Activated CD4-positive, alpha-beta T cell treated with anti-CD3 and anti-CD28 coated beads for 48 hours (primary cell): ENCODE results near the gene LPP.
"Not testable (repeated sequence)": the region's sequence is repeated elsewhere in the genome, so short reads cannot be mapped to it uniquely, and the experiment has no call there.

Experiments used
- DNase-seq: peaks from one replicate; pipeline ENCODE4 v3.0.0-alpha.2; 2020

Gene LPP

DNA sequence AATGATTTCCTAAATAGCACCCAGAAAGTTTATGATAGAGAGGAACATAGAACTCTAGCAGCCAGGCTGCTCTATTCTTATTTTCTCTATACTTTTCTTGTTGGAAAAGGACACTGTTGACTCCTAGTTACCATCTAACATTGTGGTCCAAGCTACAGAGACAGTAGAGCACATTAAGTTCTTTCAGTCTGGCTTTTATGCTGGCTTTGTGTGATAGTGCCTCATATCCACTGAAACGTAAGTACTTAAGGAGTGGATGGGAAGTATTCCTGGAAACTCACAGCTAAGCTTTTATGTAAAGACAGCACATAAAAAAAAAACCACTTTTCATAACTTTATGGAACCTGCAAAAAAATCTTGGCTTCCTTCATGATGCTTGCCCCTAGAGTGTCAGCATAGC lies 537.7 kb downstream of the LPP start:
- DNase-seq = no peak

DNA sequence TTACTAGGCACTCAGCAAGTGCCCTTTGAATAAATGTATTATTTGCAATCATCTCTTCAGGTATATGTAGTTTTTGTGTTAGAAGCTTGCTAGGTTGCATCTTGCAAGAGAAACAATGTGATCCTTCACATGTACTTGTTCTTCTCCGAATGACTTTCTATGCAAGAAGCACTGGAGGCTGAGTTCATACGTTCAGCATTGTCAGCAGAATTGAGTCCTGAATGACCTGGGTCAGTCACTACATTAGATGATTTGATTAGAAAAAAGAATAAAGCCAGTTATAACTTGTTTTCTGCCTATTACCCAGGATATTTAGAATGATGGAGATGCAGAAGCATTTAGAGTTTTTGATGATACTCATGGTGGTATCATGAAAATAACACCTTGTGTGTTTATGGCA lies 538.7 kb downstream of the LPP start:
- no peak for DNase-seq

DNA sequence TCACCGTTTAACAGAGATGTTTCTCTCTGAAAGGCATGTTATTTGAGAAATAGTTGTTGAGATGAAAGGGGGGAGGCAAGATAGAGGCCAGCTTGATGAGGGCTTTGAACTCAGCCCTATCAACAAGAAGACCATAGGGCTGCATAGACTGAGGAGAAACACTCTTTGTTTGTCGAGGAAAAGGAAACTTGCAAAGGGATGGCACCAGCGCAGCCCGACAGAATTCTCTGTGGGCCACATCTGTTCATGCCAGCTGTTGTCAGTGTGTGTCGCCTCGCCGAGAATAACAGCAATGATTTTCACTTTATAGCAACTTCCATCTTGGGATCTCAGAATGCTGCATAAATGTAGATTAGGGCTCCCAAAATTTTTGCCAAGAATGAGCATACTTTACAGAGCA lies 539.5 kb downstream of the LPP start:
- DNase-seq = no peak

DNA sequence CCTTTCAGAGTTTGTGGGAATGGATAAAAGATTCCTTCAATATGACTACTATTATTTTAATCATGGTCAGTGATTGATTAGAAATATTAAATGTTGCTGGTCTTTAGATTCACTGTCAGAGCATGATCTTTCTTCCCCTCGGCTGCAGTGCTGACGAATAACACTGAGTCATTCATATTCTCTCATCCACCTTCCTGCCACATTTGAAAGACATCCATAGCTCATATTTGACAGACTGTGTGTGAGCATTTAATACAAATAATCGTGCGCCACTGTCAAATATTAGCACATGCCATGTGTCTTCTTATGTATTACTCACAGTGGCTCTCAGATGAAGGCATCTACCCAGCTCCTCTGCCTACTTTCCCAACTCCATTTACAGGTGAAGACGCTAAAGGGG lies 541.3 kb downstream of the LPP start:
- DNase-seq = no peak

DNA sequence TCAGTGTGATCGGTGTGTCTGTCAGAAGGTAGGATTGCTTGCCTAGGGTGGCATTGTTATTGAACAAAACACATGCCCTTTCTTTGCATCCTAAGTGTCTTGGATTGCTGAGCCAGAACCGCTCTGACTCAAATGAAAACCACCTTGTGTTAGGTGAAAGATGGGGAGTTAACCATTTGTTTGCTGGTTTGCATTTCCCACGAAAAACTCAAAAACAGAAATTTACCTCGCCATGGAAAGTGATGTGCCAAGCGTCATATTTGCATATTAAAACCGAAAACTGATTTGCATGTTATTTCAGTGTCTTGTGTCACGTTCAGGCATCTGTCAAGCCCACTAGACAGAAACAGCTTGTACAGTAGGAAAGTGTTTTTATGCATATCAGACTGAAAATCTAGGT lies 543.2 kb downstream of the LPP start:
- DNase-seq = peak; percentile 50

DNA sequence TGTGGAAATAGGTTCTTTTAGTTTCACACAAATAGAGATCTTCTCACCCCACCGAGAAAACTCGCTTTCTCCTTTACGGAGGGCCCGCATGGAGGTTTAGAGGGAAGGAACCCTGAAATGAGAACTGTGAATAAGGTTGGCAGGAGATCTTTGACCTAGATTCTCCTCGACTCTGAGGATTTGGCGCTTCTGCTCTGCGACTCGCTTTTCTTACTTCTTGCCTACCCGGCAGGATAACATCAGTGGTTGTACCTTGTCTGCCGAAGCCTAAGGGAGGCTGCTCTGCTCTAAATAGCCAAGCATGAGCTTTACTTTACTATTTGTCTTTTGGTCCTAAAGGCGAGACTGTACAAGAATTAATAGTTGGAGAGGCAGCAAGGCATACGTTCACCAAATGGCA lies 544.5 kb downstream of the LPP start:
- no peak for DNase-seq

DNA sequence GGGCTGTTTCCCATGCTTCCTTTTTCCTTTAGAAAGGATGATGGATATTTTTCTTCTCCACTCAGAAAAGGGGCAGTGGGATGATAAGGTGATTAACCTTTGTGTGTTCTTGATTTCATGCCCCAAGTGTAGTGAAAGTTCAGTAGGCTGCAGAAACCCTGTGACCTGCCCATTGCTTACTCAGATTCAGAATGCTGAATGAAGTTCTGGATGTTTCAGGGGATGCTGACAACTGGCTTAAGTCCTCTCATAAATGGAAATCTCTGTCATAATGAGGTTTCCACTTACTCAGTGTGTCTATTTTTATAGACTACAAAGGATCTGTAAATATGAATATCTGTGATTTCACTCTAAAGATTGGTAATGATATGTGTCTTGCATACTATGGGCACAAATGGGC lies 546.5 kb downstream of the LPP start:
- DNase-seq = peak; percentile 51

DNA sequence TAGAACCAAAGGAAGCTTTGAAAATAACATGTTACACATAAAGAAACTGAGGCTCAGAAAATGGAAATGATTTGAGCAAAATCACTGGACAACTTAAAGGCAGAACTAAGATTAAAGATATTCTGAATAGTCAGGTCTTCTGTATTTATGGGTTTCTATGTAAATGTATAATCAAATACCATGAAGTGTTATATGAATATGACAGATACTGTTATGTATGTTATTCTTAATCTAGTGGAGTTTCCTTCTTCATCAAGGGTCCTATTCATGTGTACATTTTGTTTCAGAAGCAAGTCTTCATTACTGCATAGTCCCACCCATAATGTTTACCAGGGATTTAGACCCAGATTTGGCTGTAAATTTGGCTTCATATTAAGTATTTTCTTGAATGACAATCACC lies 547.0 kb downstream of the LPP start:
- no peak for DNase-seq

DNA sequence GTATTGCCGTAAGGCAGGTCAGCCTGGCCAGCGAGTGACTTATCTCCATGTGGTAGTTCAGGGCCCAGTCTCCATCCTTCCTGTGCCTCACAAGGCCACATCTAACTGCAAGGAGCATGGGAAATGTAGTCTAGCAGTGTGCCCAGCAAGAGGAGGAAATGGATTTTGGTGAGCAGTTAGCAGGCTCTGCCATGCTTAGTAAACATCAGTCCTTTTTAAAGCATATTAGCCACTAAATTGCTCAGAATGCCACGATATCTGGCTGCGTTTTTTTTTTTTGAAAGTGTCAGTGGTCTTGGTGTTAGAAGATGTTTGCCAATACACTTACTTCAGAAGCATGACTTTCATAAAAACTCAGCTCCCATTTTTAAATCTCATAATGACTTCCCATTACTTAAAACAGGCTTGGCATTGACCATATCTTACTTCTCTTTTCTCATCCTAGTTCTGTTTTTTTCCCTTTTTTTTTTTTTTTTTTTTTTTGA lies 547.6 kb downstream of the LPP start:
- no peak for DNase-seq

DNA sequence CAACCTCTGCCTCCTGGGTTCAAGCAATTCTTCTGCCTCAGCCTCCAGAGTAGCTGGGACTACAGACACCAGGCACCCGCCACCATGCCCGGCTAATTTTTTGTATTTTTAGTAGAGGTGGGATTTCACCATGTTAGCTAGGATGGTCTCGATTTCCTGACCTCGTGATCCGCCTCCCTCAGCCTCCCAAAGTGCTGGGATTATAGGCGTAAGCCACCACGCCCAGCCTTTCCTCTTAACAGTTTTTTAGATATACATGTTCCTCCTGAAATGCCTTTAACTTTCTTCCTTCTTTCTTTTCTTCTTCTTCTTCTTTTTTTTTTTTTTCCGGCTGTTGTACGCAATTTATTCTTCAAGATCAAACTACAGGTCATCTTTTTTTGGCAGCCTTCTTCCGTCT lies 548.1 kb downstream of the LPP start:
- not testable (repeated sequence) for DNase-seq

DNA sequence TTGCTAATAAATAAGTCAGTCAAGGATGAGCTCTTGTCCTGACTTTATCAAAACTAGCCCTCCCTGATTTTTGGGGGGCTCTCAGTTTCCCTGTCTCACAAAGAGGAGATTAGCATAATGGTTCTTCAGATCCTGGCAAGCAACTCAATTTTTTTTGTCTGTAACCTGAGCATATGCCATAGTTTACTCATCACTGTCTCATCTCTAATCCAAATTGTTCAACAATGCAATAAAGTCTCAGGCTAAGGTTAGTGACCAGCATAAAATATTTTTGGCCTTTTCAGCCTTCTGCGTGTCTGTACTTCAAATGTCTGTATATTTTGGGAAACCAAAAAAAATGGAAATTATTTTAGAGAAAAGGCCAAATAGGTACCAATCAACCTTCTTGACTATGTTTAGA lies 552.2 kb downstream of the LPP start:
- DNase-seq = no peak

DNA sequence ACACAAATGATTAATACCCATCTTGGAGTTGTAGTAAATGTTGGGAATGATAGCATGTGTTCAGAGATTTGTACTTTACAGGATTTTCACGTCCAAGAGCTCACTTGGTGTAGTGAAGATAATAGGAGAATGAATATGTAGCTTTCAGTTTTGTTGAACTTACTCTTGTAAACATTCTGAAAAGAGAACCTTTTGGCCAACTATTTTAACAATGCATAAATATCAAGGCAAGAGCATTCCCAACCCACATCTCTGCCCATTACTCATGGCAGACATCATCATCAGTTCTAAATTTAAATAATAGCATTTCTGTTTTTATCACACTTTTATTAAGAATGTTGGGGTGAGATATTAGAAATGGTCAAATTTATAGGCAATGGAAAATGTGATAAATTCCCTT lies 552.6 kb downstream of the LPP start:
- no peak for DNase-seq

DNA sequence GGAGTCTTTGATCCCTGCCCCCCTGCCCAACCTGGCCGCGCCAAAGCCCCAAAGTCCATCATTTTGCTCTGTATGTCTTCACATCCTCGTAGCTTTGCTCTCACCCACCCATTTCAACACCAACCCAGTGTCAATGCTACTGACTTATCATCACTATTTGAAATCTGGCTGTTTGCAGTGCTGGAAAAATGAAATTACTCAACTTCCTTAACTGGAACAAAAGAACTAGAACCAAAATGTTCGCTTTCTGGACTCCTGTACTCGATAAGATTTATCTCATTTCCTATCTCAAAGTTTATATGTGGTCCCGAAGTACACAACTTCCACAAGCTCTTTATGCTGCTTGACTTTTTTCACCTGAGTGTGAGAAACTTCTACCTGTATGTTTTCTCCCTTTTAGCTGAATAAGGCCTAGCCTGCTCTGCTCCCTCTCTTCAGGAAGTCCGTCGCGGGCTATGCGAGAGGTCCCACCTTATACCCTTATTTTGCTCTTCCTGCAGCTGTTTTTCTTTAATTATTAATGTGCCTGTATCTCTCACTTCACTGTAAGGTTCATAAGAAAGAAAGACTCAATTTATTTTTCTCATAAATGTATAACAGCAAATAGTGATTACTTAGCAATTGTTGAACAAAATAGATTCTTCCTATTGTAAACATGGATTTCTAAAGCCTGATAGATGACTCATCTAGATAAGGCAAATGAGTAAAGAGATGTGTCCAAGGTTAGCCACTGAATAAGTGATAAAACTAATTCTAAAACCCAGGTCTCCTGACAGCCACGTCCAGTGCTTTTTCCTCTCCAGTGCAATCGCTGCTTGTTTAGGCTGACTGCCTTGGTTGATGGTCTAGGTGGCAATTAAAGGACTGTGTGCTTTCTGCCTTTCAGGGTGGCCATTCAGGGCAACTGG lies 553.7 kb downstream of the LPP start:
- no peak for DNase-seq

DNA sequence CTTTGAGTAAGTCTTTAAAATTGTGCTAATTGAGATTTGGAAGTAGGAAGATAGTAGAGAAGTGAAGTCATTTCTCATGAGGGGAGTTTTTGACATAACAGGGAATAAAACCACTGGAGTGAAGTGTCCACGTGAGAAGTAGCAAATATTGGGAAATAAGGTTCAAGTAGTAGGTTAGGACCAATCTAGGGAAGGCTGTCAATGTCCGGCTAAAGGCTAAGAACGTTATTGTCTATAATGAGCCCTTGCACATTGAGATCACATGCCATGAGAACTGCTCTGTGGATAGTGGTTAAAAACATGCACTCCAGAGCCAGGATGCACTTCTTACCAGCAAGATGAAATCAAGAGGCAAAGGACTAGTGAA lies 557.9 kb downstream of the LPP start:
- DNase-seq = no peak

DNA sequence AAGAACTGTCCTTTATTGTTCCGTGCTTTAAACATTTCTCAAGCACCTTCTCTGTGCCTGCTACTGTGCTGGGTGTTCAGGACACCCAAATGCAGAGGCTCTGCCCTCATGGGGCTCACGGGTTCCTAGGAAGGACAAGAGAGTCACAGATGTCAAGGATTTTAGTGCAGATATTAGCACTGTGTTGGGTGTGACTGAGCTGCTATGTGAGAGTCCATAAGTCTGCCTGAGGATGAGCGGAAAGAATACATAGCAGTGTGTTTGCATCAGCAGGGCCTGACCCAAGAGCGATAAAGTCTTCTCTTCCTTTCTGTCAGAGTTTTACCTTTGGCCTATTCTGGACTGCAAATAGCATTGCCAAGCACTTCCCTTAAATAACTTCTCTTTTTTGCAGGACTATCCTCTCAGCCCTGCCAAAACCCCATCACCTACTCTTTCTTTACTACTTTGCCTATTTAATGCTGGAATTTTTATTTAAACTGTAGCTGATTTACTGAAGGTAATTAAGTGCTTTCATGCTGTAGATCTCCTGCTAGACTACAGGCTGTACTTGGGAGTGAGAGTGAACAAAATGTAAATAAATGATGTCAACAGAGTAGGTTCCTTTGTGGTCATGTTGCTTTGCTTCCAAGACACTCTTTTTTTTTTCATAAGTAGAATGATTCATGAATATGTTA lies 558.4 kb downstream of the LPP start:
- no peak for DNase-seq

DNA sequence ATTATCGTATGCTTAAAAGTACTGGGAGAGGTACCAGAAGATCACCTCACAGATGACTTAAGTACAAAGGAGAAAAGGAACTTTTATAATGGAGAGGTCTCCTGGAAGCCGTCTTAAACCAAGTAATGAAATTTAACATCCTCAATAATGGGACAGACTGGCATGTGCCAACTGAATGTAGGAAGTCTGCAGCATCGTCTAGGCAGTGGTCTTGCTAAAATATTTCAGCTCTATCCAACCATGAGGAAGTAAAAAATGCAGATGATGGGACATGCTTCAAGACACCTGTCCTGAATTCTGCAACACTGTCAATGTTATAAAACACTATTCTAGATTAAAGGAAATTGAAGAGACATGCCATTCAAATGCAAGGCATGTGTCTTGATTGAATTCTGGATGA lies 559.0 kb downstream of the LPP start:
- DNase-seq = no peak

DNA sequence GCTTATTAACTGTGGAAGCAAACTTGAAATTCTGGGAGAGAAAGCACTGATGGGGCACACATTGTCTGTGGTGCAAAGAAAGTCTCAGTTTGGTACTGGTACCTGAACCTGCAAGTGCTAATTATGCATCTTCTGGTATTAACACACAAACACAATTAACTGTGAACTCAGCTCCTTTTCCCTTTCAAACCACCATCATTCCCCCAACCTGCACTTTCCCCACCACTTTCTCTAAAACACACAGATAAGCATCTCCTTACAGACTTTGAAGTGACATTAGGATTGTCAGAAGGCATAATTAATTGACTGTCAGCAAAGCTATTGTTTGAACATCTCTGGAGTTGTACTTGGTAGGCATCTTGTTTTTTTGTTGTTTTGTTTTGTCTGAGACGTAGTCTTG lies 565.6 kb downstream of the LPP start:
- DNase-seq = no peak

DNA sequence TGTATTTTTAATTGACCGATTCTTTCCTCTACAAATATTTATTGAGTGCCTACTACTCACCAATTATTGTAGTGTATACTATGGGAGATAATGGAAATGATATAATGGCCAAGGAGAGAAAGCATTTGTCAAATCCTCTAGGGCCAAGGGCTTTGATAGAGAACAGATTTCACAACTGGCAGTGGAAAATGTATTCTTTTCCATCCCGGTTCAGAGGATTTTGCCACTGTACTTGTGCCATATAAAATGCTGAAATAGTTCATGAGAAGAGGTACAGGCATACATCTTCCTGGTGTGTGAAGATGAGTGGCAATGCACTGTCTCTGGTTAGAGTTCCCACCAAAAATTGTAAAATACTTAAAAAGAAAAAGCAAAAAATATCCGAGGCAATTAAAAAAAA lies 566.3 kb downstream of the LPP start:
- DNase-seq = no peak

DNA sequence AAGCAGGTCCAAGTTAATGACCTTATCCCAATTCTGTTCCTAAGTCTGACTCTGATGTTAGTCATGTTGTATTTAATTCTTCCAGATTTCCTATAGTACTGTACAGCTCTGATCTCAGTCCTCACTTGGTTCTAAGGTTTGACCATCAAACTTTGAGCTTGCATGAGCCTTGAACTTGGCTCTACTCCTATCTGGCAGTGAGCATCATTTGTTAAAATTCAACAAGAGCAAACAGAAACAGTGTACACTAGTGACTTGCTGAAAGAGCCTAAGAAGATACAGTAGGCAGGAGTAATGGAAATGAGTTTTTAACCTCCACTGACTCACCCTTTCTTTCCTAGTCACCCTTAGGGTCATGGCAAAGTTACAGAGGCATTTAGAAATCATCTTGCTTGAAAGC lies 566.7 kb downstream of the LPP start:
- no peak for DNase-seq

DNA sequence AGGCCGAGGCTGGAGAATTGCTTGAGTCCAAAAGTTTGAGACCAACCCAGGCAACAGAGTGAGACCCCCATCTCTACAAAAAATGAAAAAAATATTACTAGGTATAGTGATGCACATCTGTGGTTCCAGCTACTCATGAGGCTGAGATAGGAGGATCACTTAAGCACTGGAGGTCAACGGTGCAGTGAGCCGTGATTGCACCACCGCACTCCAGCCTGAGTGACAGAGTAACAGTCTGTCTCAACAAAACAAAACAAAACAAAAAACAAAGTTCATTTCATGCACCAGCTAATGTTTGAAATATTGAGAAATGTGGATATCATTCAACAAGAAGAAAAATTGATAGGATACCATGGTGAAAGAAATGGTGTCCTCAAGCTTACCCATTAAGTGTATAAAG lies 567.4 kb downstream of the LPP start:
- no peak for DNase-seq

DNA sequence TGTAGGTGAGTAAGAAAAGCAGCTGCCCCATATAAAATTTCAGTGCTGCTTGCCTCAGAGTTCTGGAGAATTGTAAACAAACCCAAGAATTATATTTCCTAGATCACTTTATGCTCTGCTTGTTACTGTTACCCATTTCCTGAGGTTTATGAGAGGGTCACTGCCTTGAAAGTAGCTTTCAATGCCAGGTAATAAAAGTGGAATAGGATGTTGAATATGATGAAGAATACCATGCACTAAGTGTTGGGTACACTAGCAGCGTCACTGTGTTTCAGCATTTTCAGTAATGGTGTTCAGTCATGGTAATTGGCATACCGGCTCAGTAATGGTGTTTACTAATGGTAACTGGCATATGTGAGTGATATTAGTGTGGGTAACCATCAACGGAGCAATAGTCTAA lies 568.0 kb downstream of the LPP start:
- DNase-seq = no peak

DNA sequence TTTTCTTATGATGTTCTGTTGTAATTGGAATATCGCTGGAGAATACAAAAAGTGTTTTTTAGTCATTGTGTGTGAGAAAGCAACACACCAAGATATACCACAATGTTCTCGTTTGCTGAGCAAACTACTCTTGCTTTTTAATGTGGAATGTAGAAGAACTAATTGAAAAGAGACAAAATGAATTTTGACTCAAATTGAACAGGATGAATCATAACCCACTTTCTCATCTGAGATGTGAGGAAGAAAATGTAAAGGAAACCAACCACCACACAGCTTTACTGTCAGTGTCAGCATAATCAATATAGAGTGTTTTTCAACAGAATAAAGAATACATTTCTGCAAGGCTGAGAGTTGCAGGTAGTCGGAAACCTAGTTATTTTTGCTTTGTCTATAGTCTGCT lies 569.0 kb downstream of the LPP start:
- no peak for DNase-seq

DNA sequence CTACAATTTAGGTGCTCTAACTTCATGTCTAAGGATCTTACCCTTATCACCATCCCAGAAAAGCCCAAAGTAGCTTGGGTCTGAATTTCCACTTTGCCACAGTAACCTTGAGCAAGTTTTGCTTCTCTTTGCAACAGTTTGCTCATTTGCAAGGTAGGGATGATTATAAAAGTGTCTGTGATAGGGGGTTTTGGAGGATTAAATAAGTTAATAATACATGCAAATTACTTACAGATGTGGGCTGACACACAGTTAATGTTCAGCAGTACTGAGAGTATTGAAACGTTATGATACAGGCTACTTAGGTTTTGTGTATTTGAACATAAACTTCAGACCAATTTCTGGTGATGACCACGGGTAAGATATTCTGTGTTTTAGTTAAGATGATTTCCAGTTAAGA lies 573.1 kb downstream of the LPP start:
- DNase-seq = no peak

DNA sequence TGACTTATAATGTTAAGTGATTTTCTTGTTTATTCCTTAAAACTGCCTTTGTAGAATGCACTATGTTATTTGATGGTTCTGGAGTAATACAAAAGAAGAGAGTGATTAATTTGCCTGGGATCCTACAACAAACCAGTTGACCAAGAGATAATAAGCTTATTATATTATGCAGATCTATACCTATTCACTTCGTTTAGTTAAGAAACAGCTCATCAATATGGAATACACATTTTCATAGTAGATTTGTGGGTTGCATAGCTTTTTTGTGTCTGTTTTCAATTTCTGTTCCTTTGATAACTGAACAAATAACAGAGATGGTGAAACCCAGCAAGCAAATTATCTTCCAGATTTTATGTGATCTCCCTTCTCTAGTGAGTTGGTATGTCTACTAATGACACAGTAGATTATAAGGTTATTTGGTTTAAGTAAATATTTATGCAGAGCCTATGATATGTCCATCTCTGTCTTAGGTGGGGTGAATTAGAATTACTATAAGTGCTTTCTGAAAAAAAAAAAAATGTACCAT lies 574.5 kb downstream of the LPP start:
- no peak for DNase-seq
